NCI-H146 treated with DMSO at 0.1 percent for 48 hours (cell line): ENCODE results near the gene FUT9.
"Not testable (repeated sequence)": the region's sequence is repeated elsewhere in the genome, so short reads cannot be mapped to it uniquely, and the experiment has no call there.

Source experiments
- DNase-seq: peaks from one replicate; lab custom pipeline; 2025; ENCODE audit not compliant: unreplicated experiment; lab: John Stamatoyannopoulos, UW

FUT9 gene

DNA sequence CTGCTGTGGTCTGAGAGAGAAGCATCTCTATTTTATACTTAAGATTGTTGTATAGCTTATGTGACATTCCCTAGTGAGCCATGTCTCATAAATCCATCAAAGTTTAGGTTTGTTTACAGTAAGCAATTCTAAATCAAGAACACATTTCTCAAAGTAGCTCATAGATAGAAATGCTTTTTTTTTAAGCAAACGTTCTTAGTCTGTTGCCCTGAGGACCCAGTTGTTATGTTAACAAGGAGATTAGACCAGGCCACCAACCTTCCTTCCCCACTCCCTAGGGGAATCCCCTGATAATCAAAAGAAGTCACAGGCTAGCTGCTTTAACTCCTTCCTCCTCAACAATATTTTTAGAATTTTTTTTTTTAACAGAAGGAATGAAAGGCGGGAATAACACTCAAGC is 169.0 kb downstream of the FUT9 start:
- no peak for DNase-seq

DNA sequence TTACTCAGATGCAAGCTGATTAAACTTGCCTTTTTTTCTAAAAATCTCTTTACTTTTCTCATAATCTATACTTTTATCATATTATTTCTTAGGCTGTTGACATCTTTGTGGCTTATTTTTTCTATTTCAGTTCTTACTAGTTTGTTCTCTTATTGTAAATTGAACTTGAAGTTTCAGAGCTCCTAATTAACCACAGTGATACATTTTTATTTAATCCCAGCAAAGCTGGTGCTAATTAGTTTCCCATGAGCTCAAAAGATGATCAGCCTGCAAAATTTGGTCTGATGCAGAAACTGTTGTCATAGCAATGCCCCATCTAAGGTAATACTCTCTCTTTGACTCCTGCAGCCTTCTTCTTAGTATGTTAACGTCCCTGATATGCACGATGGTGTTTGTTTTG is 170.3 kb downstream of the FUT9 start:
- DNase-seq, result no peak

DNA sequence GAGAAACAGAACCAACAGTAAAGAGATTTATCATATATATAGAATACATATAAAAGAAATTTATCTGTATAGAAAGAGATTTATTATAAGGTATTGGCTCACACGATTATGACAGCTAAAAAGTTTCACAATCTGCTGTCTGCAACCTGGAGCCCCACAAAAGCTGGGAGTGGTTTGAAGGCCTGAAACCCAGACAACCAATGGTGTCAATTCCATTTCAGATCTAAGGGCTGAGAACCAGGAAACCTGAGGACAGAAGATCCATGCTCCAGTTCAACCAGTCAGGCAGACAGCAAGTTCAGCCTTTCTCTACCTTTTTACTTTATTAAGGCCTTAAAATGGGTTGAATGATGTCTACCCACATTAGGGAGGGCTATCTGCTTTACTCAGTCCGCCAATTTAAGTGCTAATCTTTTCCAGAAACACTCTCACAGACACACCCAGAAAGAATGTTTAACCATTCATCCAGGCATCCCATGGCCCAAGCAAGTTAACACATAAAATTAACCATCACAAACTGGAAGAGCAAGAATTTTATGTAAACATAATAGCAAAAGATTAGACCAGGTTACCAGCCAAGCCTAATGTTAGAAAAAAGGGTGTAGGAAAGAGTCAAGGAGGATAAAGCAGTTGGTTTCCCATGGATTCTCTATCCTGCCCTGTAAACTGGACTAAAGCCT is 170.9 kb downstream of the FUT9 start:
- no peak for DNase-seq

GRCh38 chr6:96194675-96195074 is 178.9 kb downstream of the FUT9 start:
- DNase-seq, result no peak

DNA sequence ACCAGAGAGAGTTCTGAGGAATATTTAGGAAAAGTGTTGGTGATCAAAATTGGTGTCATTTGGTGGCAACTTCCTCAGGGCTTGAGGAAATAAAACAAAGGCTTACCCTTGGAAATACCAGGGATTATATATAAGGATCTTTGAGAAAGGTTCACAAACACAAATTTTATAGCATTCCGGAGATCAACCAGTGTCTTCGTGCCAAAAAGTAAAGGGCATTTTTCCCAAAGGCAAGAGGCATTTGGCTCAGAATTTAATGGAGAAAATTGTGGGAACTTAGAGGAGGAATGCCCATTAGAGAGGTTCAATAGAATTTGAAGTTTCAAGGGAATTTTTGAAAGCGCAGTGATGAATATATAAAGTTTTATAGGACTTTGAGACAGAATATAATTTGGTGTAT is 179.5 kb downstream of the FUT9 start:
- no peak for DNase-seq

DNA sequence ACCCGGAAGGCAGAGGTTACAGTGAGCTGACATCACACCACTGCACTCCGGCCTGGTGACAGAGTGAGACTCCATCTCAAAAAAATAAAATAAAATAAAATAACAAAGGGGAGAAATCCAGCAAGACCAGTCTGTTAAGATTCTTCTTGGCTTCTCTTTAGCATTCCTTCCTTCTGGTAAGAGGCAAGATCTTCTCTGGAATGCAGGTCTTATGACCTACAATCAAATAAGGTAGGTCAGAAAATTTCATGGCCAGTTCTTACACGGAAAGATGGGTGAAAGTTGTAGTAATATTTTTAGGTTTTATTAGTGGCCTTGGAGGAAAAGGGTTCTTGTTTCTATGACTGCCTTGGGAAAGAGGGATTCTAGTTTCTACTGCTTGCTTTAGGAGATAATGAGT is 180.9 kb downstream of the FUT9 start:
- no peak for DNase-seq

DNA sequence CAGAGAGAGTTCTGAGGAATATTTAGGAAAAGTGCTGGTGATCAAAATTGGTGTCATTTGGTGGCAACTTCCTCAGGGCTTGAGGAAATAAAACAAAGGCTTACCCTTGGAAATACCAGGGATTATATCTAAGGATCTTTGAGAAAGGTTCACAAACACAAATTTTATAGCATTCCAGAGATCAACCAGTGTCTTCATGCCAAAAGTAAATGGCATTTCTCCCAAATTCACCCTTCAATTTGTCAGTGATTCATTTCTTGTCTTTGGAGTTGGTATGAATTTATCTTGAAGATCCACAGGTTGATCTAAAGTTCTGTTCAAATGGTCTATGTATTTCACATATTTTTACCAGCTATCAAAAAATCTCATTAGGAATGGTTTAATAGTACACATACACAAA is 181.5 kb downstream of the FUT9 start:
- DNase-seq, result no peak

DNA sequence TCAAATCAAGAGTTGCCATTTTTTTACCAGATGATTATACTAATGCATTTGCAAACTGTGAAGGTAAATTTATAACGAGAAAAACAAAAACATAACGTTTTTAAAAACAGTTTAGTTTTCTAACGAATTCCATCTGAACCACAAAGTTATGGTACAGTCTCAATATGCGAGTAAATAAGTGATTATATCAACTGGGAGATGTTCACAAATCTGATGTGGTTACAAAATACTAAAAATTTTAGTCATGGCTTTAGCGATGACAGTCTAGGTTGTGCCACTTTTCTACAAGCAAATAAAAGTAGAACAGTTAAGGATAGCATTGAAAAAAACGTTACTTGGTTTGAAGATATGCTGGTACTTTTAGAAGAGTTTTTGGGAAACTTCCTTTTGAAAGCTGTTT is 186.8 kb downstream of the FUT9 start:
- DNase-seq, result no peak

DNA sequence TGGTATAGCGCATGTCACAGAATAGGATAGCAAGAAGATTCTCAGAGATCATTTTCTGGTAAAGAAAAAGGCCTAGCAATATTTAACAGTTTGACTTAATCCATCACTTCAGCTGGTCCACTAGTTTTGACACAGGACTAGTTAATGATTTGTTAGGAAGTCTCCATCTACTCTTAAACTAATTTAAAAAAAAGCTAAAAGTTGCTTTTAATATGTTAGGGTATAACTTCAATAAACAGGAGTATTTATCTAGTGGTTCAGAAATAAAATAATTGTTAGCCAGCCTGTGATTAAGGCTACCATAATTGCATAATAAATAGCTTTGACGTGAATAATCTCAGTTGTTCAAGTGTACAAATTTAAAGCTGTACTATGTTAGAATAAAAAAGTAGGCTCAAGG is 195.6 kb downstream of the FUT9 start:
- no peak for DNase-seq

DNA sequence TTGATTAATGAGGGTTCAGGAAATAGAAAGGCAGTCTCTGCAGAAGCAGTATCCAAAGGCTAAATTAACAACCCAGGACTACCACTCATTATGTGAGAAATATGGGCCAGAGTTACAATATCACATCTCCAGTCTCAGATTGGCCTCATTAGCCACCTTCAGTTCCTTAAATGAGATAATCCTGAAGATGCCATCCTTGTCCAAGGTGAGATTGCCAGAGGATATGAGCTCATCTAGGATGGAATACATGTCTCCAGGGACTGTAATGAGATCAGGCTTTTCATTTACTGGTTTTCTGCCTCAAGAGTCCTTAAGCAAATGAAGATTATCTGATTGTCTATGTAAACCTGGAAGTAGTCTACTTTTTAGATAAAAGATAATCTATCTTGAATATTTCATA is 196.3 kb downstream of the FUT9 start:
- no peak for DNase-seq

GRCh38 chr6:96213784-96214183 is 198.0 kb downstream of the FUT9 start:
- DNase-seq, result no peak

- DNase-seq, result no peak
Measured at GRCh38 chr6:96223695-96224094, 207.9 kb downstream of the FUT9 start.

- no peak for DNase-seq
Measured at GRCh38 chr6:96227135-96227534, 211.4 kb downstream of the FUT9 start.

DNA sequence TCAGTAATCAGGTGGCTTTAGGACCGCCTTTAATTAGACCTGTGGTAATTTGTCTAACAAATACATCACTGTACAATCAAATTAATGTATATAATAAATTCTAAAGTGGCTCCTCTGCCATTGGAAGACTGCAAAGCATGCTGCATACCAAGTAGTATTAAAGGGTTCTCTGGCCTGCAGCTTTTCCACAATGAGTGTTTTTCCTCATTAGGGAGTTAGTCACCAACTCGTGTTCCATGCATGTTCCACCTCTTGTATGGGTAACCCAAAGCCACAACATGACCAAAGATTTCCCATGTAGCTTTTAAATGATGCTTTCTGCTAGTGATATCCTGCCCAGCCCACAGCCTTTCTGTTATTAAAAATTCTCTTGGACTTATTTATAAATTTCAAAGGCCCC is 218.7 kb downstream of the FUT9 start:
- no peak for DNase-seq

GRCh38 chr6:96235927-96236326 is 220.2 kb downstream of the FUT9 start:
- DNase-seq, result no peak

DNA sequence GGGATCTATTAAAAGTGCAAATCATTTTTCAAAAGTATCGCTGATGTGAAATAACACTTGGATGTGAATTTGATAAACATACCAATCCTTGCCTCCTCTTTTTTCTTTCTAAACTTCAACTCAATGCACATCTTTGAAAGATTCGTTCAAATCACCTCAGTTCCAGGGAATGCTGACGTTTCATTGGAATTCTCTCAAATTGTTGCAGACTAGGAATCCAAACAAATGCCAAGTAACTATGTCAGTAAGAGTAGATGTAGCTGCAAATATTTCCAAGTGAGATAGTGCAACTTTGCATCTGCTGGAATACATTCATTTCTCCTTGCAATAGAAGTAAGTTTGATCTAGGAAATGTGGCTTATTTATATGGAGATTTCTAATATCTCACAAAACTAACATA is 220.7 kb downstream of the FUT9 start:
- no peak for DNase-seq

- DNase-seq, result no peak
Measured at GRCh38 chr6:96237638-96238347, 222.0 kb downstream of the FUT9 start.

- DNase-seq, result no peak
Measured at GRCh38 chr6:96246563-96246962, 230.8 kb downstream of the FUT9 start.

DNA sequence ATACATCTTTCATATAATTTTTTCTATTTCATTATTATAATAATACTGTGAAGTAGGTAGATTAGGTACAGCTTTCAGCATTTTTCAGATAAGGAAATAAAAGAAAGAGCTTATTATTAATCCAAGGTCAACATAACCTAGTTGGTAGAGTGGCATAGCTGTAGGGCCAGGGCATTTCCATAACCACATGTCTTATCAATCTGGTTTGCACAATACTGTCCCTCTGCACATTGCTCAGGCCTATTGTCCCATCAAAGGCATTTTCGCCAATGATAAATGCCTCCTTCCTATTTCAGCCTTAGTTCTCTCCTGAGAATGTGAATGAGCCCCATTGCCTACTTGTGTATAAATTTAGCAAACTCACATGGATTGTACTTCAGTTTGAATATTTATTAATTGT is 234.0 kb downstream of the FUT9 start:
- DNase-seq, result no peak

- no peak for DNase-seq
Measured at GRCh38 chr6:96257751-96258150, 242.0 kb downstream of the FUT9 start.

DNA sequence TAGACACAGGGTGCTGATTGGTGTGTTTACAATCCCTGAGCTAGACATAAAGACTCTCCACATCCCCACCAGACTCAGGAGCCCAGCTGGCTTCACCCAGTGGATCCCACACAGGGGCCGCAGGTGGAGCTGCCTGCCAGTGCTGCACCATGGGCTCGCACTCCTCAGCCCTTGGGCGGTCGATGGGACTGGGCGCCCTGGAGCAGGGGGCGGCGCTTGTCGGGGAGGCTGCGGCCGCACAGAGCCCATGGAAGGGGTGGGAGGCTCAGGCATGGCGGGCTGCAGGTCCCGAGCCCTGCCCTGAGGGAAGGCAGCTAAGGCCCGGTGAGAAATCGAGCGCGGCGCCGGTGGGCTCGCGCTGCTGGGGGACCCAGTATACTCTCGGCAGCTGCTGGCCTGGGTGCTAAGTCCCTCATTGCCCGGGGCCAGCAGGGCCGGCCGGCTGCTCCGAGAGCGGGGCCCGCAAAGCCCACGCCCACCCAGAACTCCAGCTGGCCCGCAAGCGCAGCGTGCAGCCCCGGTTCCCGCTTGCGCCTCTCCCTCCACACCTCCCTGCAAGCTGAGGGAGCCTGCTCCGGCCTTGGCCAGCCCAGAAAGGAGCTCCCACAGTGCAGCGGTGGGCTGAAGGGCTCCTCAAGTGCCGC is 245.1 kb downstream of the FUT9 start:
- not testable (repeated sequence) for DNase-seq
